M059J (cell line): ENCODE measurements around the gene TPCN1. TPM values are rescaled to one million over a fixed set of nuclear protein-coding genes. Genes with fewer than 3 reads are reported as not detected.

Source experiments
- DNase-seq: peaks from one replicate; pipeline ENCODE4 v3.0.0-alpha.2; 2012; ENCODE audit warnings: low read depth
- total RNA-seq: library from RNA; depleted of rRNA; stranded (reverse); fragments of >200 nt; shearing (Covaris generic); gene quantifications from 2 replicates; pipeline ENCODE4 v1.2.3, GENCODE V29; 2014

Gene TPCN1
- total RNA-seq, 1 experiment from 2014 or later = 13.5 TPM

- no peak for DNase-seq
These were observed 20.1 kb downstream of the TPCN1 start for GRCh38 chr12:113241191-113242025.

GRCh38 chr12:113242026-113242418, 20.8 kb downstream of the TPCN1 start:
- DNase-seq = peak; percentile 96

GRCh38 chr12:113242560-113242959, 21.3 kb downstream of the TPCN1 start:
- DNase-seq = no peak

- peak; percentile 62 for DNase-seq
These were observed 22.8 kb downstream of the TPCN1 start for GRCh38 chr12:113244047-113244460.

GRCh38 chr12:113244478-113244958, 23.3 kb downstream of the TPCN1 start:
- DNase-seq = no peak

DNA sequence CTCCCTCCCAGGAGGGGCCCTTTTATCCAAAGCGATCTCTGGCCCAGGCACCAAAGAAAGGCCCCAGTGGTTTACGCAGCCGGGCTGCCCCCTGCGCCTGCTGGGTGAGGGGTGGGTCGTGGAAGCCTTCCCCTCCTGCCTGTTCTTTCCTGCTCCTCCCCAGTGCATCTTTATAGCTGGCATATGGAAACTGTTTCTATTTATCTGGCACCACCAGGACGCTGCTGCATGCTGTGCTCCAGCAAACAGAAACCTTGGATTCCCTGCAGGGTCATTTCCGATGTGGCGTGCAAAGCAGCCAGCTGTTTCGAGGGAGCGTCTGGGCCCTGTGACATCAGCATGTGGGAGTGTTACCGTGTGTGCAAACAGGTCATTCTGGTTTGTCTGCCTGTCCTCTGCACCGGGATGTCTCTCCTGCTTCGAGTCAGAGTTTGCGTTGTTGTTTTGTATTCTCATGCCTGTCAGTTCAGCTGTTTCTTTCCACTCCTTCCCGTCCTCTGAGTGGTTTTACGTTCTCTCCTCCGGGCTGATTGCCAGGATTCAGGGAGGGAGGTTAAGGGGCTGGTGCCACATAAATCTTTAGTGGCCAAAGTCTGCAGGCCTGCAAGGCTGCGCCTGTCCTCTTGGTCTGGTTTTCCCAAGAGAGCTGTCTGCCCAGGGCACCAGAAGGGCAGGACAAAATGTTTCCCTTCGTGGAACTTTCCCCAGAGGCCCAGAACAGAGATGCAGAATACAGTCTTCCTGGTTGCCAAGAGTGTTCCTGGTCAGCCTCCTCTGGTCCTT, 24.6 kb downstream of the TPCN1 start:
- DNase-seq = peak; percentile 73

- no peak for DNase-seq
These were observed 25.3 kb downstream of the TPCN1 start for GRCh38 chr12:113246478-113247122.

- DNase-seq = peak; percentile 43
These were observed 26.1 kb downstream of the TPCN1 start for GRCh38 chr12:113247123-113248050.

DNA sequence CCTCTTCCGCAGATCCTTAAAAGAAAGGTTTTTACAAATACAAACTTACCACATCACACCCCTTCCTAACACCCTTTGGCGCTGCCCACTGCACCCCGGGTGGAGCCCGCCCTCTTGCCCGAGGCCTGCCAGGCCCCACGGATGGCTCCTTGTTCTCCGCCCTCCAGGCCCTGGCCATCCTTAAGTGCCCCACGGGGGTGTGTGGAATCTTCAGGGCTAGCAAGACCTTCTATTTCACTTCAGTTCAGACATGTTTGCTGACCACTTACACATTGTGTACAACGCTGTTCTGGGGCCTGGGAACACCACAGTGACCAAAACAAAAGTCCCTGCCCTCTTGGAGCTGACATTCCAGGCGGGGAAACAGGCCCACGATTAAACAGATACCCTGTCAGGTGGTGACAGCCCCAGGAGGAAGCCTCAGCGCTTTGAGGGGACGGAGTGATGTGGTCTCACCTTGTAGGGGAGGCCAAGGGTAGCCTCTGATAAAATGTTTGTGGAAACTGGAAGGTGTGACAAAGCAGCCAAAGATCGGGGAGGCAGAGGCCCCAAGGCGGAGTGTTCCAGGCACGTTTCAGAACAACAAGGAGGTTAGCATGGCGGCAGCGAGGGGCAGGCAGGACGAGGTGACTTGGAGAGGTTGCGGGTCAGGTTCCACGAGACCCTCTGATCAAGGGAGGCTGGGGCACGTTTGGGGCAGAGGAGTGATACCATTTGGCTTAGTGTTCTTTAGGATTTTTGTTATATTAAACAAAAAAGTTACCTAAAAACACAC, 27.0 kb downstream of the TPCN1 start:
- no peak for DNase-seq

GRCh38 chr12:113248842-113249435, 27.7 kb downstream of the TPCN1 start:
- DNase-seq = no peak

- DNase-seq = no peak
These were observed 28.3 kb downstream of the TPCN1 start for GRCh38 chr12:113249546-113249945.

DNA sequence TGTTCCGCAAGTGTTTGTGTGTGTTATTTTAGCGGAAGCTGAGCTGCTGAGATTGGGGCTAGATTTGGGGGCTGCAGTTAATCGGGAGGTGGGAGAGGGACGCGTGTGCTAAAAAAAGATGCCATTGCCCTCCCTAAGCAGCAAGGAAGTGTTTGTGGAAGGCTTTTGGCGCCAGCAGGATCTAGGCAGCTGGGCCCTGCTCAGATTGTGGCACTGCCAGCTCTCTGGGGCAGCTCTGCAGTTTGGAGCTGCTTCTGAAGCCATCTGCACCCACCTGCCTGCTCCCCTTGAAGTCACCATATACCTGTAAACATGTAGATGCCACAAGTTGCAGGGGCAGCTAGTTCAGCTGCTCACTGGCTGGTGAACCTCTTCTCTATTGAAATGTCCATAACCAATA, 28.8 kb downstream of the TPCN1 start:
- no peak for DNase-seq

DNA sequence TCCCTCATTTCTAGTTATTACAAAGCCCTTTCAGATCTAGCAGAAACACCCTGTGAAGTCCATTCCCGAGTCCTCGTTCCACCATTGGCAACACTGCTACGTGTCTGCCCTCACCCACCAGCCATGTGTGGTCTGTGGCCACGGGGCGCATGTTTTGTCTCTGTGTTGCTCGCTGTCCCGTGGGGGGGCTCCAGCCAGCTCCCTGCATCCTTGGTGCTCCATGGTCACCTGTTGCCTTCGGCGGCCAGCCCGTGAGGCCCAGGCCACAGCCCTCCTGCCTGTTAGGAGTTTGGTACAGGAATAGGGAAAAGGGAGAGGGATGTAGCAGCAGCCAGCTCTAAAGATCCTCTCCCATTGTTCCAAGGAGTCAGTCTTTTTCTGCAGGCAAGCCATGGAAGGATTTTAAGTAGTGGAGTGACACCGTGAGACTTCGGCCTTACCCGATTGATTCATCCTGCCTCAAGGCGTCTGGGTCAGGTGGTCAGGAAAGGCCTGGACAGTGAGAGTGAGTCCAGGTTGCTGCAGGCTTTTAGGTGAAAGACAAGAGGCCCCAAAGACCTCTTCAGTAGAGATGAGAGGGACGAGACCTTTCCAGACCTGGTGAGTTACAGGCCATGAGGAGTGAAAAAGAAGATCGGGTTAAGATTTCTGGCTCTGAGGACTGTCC, 30.3 kb downstream of the TPCN1 start:
- no peak for DNase-seq

DNA sequence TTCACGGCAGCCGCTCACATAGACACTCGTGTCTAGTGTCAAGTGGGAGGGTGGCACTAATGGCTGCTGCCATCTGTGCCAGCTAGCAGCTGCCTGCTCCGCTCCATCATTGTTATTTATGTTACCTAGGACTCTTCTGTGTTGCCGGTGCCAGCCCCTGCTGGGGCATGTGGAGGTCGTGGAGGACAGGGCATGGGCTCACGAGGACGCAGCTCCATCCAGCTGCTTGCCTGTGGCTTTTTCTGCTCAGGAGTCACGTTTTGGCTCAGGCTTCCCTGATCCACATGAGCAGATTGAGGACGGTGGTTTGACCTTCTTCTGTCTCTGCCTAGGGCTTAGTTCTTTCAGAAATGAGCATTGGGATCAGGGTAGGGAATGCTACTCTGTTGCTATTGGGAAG, 31.2 kb downstream of the TPCN1 start:
- DNase-seq = no peak

DNA sequence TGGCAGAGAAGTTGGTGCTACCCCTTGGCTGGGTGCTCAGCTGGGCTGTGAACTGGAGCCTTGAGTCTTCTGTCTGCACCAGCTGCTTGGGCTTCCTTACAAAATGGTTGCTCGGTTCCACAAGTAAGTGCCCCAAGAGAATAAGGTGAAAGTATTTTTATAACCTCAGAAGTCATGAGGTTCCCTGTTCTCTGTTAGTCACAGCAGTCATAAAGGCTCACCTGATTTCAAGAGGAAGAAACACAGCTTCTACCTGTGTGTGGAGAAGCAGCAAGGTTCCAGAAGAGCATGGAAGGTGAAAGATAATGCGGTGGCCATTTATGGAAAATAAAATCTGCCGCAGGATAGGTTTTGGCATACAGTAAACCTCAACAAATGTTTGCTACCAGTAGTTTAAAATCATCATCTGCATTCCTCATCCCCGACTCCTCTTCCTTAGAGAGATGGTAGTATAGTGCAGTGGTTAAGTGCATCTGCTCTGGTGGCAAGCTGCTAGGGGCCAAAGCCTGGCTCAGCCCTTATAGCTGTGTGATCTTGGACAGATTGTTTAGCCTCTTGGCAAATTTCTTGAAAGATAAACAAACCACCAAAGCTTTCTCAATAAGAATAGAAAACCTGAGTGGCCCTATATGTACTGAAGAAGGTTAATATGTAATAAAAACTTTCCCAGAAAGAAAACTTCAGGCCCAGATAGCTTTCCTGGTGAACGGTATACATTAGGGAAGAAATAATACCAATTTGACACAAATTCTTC, 32.4 kb downstream of the TPCN1 start:
- no peak for DNase-seq

DNA sequence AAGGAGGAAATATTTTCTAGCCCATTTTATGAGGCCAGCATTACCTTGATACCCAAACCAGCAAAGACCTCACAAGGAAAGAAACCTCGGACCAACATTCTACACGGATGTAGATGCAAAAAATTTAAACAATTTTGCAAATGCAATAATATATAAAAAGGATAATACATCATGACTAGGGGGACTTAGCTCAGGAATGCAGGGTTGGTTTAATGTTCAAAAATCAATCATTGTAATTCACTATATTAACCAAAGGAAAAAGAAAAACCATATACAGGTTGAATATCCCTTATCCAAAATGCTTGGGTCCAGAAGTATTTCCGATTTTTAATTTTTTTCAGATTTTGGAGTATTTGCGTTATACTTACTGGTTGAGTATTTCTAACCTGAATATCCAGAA, 33.0 kb downstream of the TPCN1 start:
- DNase-seq = no peak

GRCh38 chr12:113257564-113257963, 36.3 kb downstream of the TPCN1 start:
- DNase-seq = no peak

GRCh38 chr12:113260127-113260526, 38.9 kb downstream of the TPCN1 start:
- DNase-seq = no peak
